K562 (cell line): ENCODE measurements around the gene GJC2. TPM values are rescaled to one million over a fixed set of nuclear protein-coding genes. Genes with fewer than 3 reads are reported as not detected.

Source experiments
- ATAC-seq: fragments of 200-7000 bp; cut with Tn5 transposase; 3 replicates; pipeline ENCODE4 v1.9.1; 2020; ENCODE audit warnings: moderate library complexity
- BruUV-seq: library from RNA; stranded (reverse); fragments of 400-500 nt; replicated peaks from 2 replicates; lab custom pipeline; 2021; lab: Mats Ljungman, UMichigan
- CTCF ChIA-PET: fragments of 300-600 bp; formaldehyde crosslinking; extraction: SDS; loops from one replicate; lab custom pipeline; 2021; ENCODE audit warnings: low intra/inter-chr PET ratio; lab: Yijun Ruan, JAX
- POLR2A ChIA-PET: fragments of 300-600, 350-650 bp; sonication (Branson Sonifier 250); formaldehyde crosslinking; extraction: SDS; loops from one replicate; lab custom pipeline; 2021; ENCODE audit warnings: antibody characterized with exemption, inconsistent platforms; lab: Yijun Ruan, JAX
- DNase-seq, 4 experiments: peaks; one replicate each; pipeline versions ENCODE4 v3.0.0 to v3.0.0-alpha.2; 2011 to 2018; ENCODE audit warnings: low spot score in 3 of 4, mixed read lengths in 3 of 4; ENCODE audit errors: extremely low read depth in 1 of 4
- FAIRE-seq: peaks from 2 replicates; lab custom pipeline; 2011; peaks lifted over from hg19 to GRCh38; lab: Jason Lieb, UNC
- H2AFZ ChIP-seq: 2 replicates; pipeline ENCODE4 v1.6.0; 2011; ENCODE audit warnings: low read depth, low read length, control low read depth, inconsistent platforms
- H3K27ac ChIP-seq: fragments of 200-600 bp; 3 replicates; pipeline ENCODE4 v1.8.0; 2011; ENCODE audit warnings: low read depth, mild to moderate bottlenecking, control low read depth, inconsistent platforms, low read length, moderate library complexity, mixed read lengths; ENCODE audit errors: extremely low read depth
- H3K27me3 ChIP-seq, 2 experiments: fragments of 300-600 bp in 1 of 2; 2 replicates in 1 of 2; 3 replicates in 1 of 2; pipeline versions ENCODE4 v1.6.0 to v1.8.0; 2011; ENCODE audit warnings: inconsistent platforms in 2 of 2, low read length in 2 of 2, mild to moderate bottlenecking in 1 of 2, mixed read lengths in 1 of 2, moderate library complexity in 1 of 2; ENCODE audit not compliant: control insufficient read depth in 2 of 2, insufficient read depth in 2 of 2
- H3K36me3 ChIP-seq: fragments of 300-600 bp; 3 replicates; pipeline ENCODE4 v1.8.0; 2011; ENCODE audit warnings: mild to moderate bottlenecking, low read length, inconsistent platforms; ENCODE audit not compliant: control insufficient read depth, insufficient read depth
- H3K4me1 ChIP-seq, 2 experiments: fragments of 200-600 bp in 1 of 2; replicated peaks in 1 of 2; 2 replicates in 1 of 2; 3 replicates in 1 of 2; pipeline versions ENCODE4 v1.5.1 to v1.8.0; 2011; ENCODE audit warnings: inconsistent platforms in 2 of 2, low read length in 2 of 2, mild to moderate bottlenecking in 1 of 2, mixed read lengths in 1 of 2, moderate library complexity in 1 of 2; ENCODE audit not compliant: control insufficient read depth in 2 of 2, insufficient read depth in 2 of 2
- H3K4me2 ChIP-seq: 2 replicates; pipeline ENCODE4 v1.6.1; 2011; ENCODE audit warnings: low read length, control low read depth, inconsistent platforms, mixed read lengths; ENCODE audit not compliant: insufficient read depth
- H3K4me3 ChIP-seq: fragments of 200-600 bp; sonication (generic), shearing (Covaris generic); 2 replicates; pipeline ENCODE4 v1.5.1; 2016; ENCODE audit warnings: control low read depth, inconsistent platforms
- H3K79me2 ChIP-seq: fragments of 200-600 bp; 3 replicates; pipeline ENCODE4 v1.8.0; 2011; ENCODE audit warnings: low read length, inconsistent platforms; ENCODE audit not compliant: control insufficient read depth, insufficient read depth
- H3K9ac ChIP-seq, 2 experiments: 2 replicates each; pipeline versions ENCODE4 v1.6.0 to v1.6.1; 2011; ENCODE audit warnings: low read depth in 2 of 2, low read length in 2 of 2, control low read depth in 1 of 2, inconsistent platforms in 1 of 2, mild to moderate bottlenecking in 1 of 2, mixed read lengths in 1 of 2; ENCODE audit not compliant: insufficient read depth in 1 of 2
- H3K9me1 ChIP-seq: one replicate; pipeline ENCODE4 v1.6.0; 2011; ENCODE audit warnings: inconsistent platforms, mild to moderate bottlenecking, low read length, moderate library complexity; ENCODE audit not compliant: control insufficient read depth, insufficient read depth
- H3K9me3 ChIP-seq: replicated peaks from 2 replicates; pipeline ENCODE4 v1.5.1; 2011; ENCODE audit warnings: low read depth, low read length, inconsistent platforms; ENCODE audit not compliant: control insufficient read depth, insufficient read depth
- H4K20me1 ChIP-seq: replicated peaks from 2 replicates; pipeline ENCODE4 v1.6.1; 2011; ENCODE audit warnings: low read length, inconsistent platforms, mixed read lengths; ENCODE audit not compliant: control insufficient read depth, insufficient read depth
- ELF4 ChIP-seq: fragments of 450-650 bp; formaldehyde crosslinking; IDR thresholded peaks from 2 replicates; pipeline ENCODE4 v1.4.0; 2022; ENCODE audit warnings: missing genetic modification characterization
- IRF2 ChIP-seq: sonication (generic); formaldehyde crosslinking; IDR thresholded peaks from 2 replicates; pipeline ENCODE4 v1.8.1; 2022; ENCODE audit warnings: mild to moderate bottlenecking, missing genetic modification reagents
- KDM1A ChIP-seq, 2 experiments: fragments of 450-650 bp; IDR thresholded peaks; 2 replicates each; pipeline ENCODE4 v1.6.1; 2016; ENCODE audit warnings: mild to moderate bottlenecking in 2 of 2
- POLR2G ChIP-seq: fragments of 200-400 bp; formaldehyde crosslinking; IDR thresholded peaks from 2 replicates; pipeline ENCODE4 v1.6.1; 2017; ENCODE audit warnings: low read depth, mild to moderate bottlenecking, antibody characterized with exemption, low read length, moderate library complexity
- SAP30 ChIP-seq: fragments of 200-600 bp; sonication (generic); IDR thresholded peaks from 2 replicates; pipeline ENCODE4 v1.6.1; 2012; ENCODE audit warnings: borderline replicate concordance, low read depth, mild to moderate bottlenecking, moderate library complexity, low read length, control low read depth, inconsistent platforms; ENCODE audit not compliant: insufficient read depth, poor library complexity, severe bottlenecking
- TAF15 ChIP-seq: fragments of 200-400 bp; formaldehyde crosslinking; IDR thresholded peaks from 2 replicates; pipeline ENCODE4 v1.6.1; 2017; ENCODE audit warnings: mild to moderate bottlenecking, low read depth, low read length, moderate library complexity
- ZNF124 ChIP-seq: sonication (generic); formaldehyde crosslinking; IDR thresholded peaks from 2 replicates; pipeline ENCODE4 v1.8.1; 2022; ENCODE audit warnings: missing genetic modification reagents
- WGBS: fragments of 100-300 bp; shearing (Covaris generic); methylation state at CpG from one replicate; pipeline ENCODE4 v1.1.6; 2016; ENCODE audit warnings: low coverage, mixed read lengths; ENCODE audit not compliant: insufficient coverage; ENCODE audit errors: missing lambda C conversion rate; 5-methylcytosine and 5-hydroxymethylcytosine counted together
- in situ Hi-C: fragments of 300-500 bp; cut with MboI; formaldehyde crosslinking; loops from 4 replicates; pipeline ENCODE4 v1.15.0; 2018; ENCODE audit warnings: inconsistent platforms, mixed read lengths
- intact Hi-C: fragments of 100-400 bp; cut with micrococcal nuclease; formaldehyde crosslinking; loops from 2 replicates; pipeline ENCODE4 v1.14.2; 2022
- polyA plus RNA-seq, 8 experiments: library from polyadenylated mRNA; depleted of rRNA in 4 of 8; stranded (reverse) in 5 of 8; unstranded in 3 of 8; fragments of >200 nt; fragmentation: Nextera tagmentation in 2 of 8; fragmentation: Illumina TruSeq in 1 of 8; extraction: Ambion mirVana in 2 of 8; extraction: Trizol in 1 of 8; gene quantifications; 2 replicates each; pipeline versions ENCODE4 v1.2.1 to v1.2.3, GENCODE V29; 2011 to 2014; ENCODE audit warnings: inconsistent platforms in 1 of 8, missing spikeins in 1 of 8
- total RNA-seq, 7 experiments: library from RNA; depleted of rRNA in 6 of 7; stranded (reverse); fragments of >200 nt in 6 of 7; fragmentation: Illumina TruSeq in 2 of 7; extraction: Trizol in 2 of 7; gene quantifications; 2 replicates each; pipeline versions ENCODE4 v1.2.1 to v1.2.3, GENCODE V29; 2011 to 2021; ENCODE audit warnings: low replicate concordance in 1 of 7

GJC2 gene
- total and polyA plus RNA-seq, 9 of the 15 experiments (the other 6 are each of a cell fraction or from before 2014, with no cell fraction given): 0.03 to 0.62 (median 0.11) TPM; not detected in 2

DNA sequence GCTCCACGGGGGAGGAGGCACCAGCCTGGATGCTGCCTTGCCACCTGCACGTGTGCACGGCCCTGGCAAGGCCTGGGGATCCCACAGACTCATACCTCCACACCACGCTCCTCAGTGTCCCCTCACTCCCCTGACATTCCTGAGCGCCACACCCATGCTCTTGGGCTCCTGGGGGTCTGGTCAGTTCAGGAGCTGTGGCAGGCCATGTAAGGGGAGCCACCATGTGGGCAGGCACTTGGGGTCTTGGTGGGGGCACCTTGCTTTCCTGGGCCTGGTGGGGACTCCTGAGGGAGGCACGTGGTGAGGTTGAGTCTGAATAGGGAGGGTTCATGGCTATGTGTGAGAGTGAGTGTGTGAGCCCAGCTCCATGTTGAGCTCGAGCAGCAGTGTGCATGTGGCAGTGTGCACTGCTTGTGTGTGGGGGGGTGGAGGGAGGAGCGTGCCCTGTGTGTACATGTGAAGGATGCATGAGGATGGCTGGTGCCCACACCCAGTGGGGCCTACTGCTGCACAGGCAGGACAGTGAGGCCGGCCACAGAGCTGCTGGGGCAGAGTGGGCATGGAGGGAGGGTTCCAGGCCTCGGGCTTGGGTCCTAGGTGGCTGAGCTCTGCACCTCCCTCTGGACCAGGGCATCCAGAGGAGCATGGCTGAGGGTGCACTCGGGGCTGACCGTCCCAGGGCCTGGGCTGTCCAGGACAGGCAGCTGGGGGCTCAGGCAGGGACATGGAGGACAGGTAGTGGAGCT, 1.6 kb downstream of the GJC2 start:
- ChIA-PET POLR2A (interaction anchor here (0.6 to 4.2 kb wide), 7 partner anchors 8 to 1376 kb away, joined by 3 to 46 read pairs (median 9); partner anchors contain the start of genes GUK1 and IBA57), CTCF (no interaction called here)
- in situ Hi-C loops (no loop called here), intact Hi-C loops (no loop called here)
- WGBS: 70% methylated on average over 11 of the region's 12 CpGs
- H3K9me1 ChIP-seq: peaks cover 1% of the 10 kb centered on the region
- BruUV-seq: no TSS peak
- H3K79me2 ChIP-seq: peaks cover 34% of the 10 kb centered on the region
- H3K36me3 ChIP-seq: peaks cover 34% of the 10 kb centered on the region; the same call in 2 of the 3 replicates
- ATAC-seq: no peak
- H2AFZ ChIP-seq: no peak overlapping the region
- no peak for DNase-seq
- H3K4me1 ChIP-seq: peaks cover 20 to 79% of the 10 kb centered on the region in 2 experiments
- no peak overlapping the region for H3K4me2 ChIP-seq
- no peaks in the 10 kb centered on the region for H3K27me3 ChIP-seq
- peak overlapping the region in 1 of 2 experiments; percentile 91; a peak in 2 of 4 replicates for H3K9ac ChIP-seq
- H3K4me3 ChIP-seq: no peak overlapping the region
- H3K27ac ChIP-seq: no peak overlapping the region
- FAIRE-seq: no peak
- H4K20me1 ChIP-seq: peaks cover 12% of the 10 kb centered on the region
- H3K9me3 ChIP-seq: no peaks in the 10 kb centered on the region
- TF ChIP-seq IRF2 (CRISPR knock-in tag) (0 out of 2 replicates have a peak, but pooled peaks have one; percentile 35), POLR2G (0 out of 2 replicates have a peak, but pooled peaks have one; percentile 11), SAP30 (no peak), KDM1A (IDR thresholded peaks at IDR 0.05) (peak in 1 of 2 experiments; percentile 45; a peak in 1 of 4 replicates), ELF4 (CRISPR knock-in tag) (no peak), ZNF124 (0 out of 2 replicates have a peak, but pooled peaks have one; percentile 35), TAF15 (0 out of 2 replicates have a peak, but pooled peaks have one; percentile 39)
